PC-9 (cell line): ENCODE results near the gene ACMSD. TPM values are rescaled to one million over a fixed set of nuclear protein-coding genes. Genes with fewer than 3 reads are reported as not detected.
A peak's percentile ranks its signal among the peaks of the same experiment; 100 is the strongest.

ENCODE experiments used
- BruUV-seq: library from RNA; stranded (reverse); fragments of 400-500 nt; replicated peaks from 2 replicates; lab custom pipeline; 2021; lab: Mats Ljungman, UMichigan
- CTCF ChIA-PET: fragments of 300-600 bp; sonication (Branson Sonifier 250); formaldehyde crosslinking; loops from one replicate; lab custom pipeline; 2022; ENCODE audit warnings: antibody characterized with exemption; lab: Charles Lee
- POLR2A ChIA-PET: fragments of 300-600 bp; sonication (Branson Sonifier 250); formaldehyde crosslinking; loops from one replicate; lab custom pipeline; 2022; ENCODE audit warnings: antibody characterized with exemption; ENCODE audit not compliant: unreplicated experiment; lab: Charles Lee
- DNase-seq, 2 experiments: peaks; one replicate each; pipeline versions ENCODE4 v3.0.0 to v3.0.0-alpha.2; 2015 to 2022; ENCODE audit warnings: mixed read lengths in 1 of 2
- H2AFZ ChIP-seq: fragments of 200-600 bp; sonication (generic); 2 replicates; pipeline ENCODE4 v1.8.1; 2017; ENCODE audit warnings: antibody characterized with exemption
- H3F3A ChIP-seq: fragments of 200-600 bp; sonication (generic); 2 replicates; pipeline ENCODE4 v1.8.1; 2017; ENCODE audit warnings: antibody characterized with exemption, mild to moderate bottlenecking, low read depth; ENCODE audit not compliant: insufficient read depth
- H3K27ac ChIP-seq: fragments of 200-600 bp; sonication (generic); 2 replicates; pipeline ENCODE4 v1.6.1; 2016; ENCODE audit warnings: mixed run types
- H3K27me3 ChIP-seq: fragments of 200-600 bp; sonication (generic); 2 replicates; pipeline ENCODE4 v1.6.1; 2016; ENCODE audit warnings: low read depth, mixed run types; ENCODE audit not compliant: insufficient read depth
- H3K36me3 ChIP-seq: fragments of 200-600 bp; sonication (generic); 2 replicates; pipeline ENCODE4 v1.6.1; 2016; ENCODE audit warnings: low read depth, mixed run types
- H3K4me1 ChIP-seq: fragments of 200-600 bp; sonication (generic); replicated peaks from 2 replicates; pipeline ENCODE4 v1.6.1; 2016; ENCODE audit warnings: mixed run types; ENCODE audit not compliant: insufficient read depth
- H3K4me2 ChIP-seq: fragments of 200-600 bp; sonication (generic); 2 replicates; pipeline ENCODE4 v1.6.1; 2017; ENCODE audit warnings: mixed run types
- H3K4me3 ChIP-seq: fragments of 200-600 bp; sonication (generic); 2 replicates; pipeline ENCODE4 v1.6.1; 2016; ENCODE audit warnings: mixed run types
- H3K79me2 ChIP-seq: fragments of 200-600 bp; sonication (generic); 2 replicates; pipeline ENCODE4 v1.6.1; 2017; ENCODE audit warnings: low read depth, mixed run types
- H3K9me2 ChIP-seq: fragments of 200-600 bp; sonication (generic); 2 replicates; pipeline ENCODE4 v1.8.1; 2017; ENCODE audit warnings: mild to moderate bottlenecking; ENCODE audit not compliant: insufficient read depth
- H3K9me3 ChIP-seq: fragments of 200-600 bp; sonication (generic); 2 replicates; pipeline ENCODE4 v1.8.1; 2016; ENCODE audit warnings: low read depth; ENCODE audit not compliant: insufficient read depth
- H4K20me1 ChIP-seq: fragments of 200-600 bp; sonication (generic); 2 replicates; pipeline ENCODE4 v1.8.1; 2017; ENCODE audit not compliant: insufficient read depth
- EZH2 ChIP-seq: fragments of 200-600 bp; sonication (generic); IDR thresholded peaks from 2 replicates; pipeline ENCODE4 v1.8.0; 2017; ENCODE audit warnings: antibody characterized with exemption, low read depth
- intact Hi-C: fragments of 100-400 bp; cut with micrococcal nuclease; formaldehyde crosslinking; loops from one replicate; pipeline ENCODE4 v1.10.0; 2022; ENCODE audit not compliant: unreplicated experiment
- total RNA-seq: library from RNA; stranded (reverse); gene quantifications from 2 replicates; pipeline ENCODE4 v1.2.3, GENCODE V29; 2021
- TF ChIP-seq, protein P1 (sequence below): fragments of 200-600 bp; sonication (generic); conservative IDR thresholded peaks from 2 replicates; pipeline ENCODE4 v1.6.1; 2017; ENCODE audit warnings: mixed run types, antibody characterized with exemption, mild to moderate bottlenecking, moderate library complexity

Gene ACMSD
- total RNA-seq, 1 experiment from 2014 or later: not detected

DNA sequence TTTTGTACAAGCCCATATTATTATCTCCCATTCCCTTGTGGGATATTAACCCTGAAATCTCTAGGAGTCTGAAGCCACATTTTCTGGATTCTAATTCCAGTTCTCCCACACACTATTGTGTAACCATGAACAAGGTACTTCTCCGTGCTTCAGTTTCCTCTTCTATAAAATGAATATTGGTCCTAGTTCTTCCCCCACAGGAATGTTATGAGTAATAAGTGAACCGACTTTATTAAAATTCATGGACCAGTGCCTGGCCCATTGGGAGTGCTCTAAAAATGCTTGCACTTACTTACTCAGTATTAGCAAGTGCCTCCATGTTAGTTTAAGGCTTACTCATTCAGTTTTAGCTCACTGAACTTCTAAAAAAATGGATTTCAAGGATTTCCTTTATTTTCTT, 1.4 kb upstream of the ACMSD start:
- Histone ChIP-seq H3K36me3 (no peaks in the 10 kb centered on the region), H3K79me2 (no peaks in the 10 kb centered on the region), H3F3A (no peaks in the 10 kb centered on the region), H3K4me2 (no peak overlapping the region), H3K4me3 (no peak overlapping the region), H3K27ac (no peak overlapping the region), H3K4me1 (0 out of 2 replicates have a peak, but pooled peaks cover 5% of the 10 kb centered on the region), H2AFZ (peak overlapping the region; percentile 48; the same call in 1 of the 2 replicates), H4K20me1 (no peaks in the 10 kb centered on the region), H3K27me3 (no peaks in the 10 kb centered on the region), H3K9me2 (no peaks in the 10 kb centered on the region), H3K9me3 (peaks cover 10% of the 10 kb centered on the region; the same call in 1 of the 2 replicates)
- no TSS peak for BruUV-seq
- POLR2A ChIA-PET: no interaction called here
- CTCF ChIA-PET: no interaction called here
- intact Hi-C loops: no loop called here
- DNase-seq: peak in 1 of 2 experiments; percentile 42
- no peak for TF ChIP-seq EZH2
- TF ChIP-seq, protein P1, sequence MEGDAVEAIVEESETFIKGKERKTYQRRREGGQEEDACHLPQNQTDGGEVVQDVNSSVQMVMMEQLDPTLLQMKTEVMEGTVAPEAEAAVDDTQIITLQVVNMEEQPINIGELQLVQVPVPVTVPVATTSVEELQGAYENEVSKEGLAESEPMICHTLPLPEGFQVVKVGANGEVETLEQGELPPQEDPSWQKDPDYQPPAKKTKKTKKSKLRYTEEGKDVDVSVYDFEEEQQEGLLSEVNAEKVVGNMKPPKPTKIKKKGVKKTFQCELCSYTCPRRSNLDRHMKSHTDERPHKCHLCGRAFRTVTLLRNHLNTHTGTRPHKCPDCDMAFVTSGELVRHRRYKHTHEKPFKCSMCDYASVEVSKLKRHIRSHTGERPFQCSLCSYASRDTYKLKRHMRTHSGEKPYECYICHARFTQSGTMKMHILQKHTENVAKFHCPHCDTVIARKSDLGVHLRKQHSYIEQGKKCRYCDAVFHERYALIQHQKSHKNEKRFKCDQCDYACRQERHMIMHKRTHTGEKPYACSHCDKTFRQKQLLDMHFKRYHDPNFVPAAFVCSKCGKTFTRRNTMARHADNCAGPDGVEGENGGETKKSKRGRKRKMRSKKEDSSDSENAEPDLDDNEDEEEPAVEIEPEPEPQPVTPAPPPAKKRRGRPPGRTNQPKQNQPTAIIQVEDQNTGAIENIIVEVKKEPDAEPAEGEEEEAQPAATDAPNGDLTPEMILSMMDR: no peak

DNA sequence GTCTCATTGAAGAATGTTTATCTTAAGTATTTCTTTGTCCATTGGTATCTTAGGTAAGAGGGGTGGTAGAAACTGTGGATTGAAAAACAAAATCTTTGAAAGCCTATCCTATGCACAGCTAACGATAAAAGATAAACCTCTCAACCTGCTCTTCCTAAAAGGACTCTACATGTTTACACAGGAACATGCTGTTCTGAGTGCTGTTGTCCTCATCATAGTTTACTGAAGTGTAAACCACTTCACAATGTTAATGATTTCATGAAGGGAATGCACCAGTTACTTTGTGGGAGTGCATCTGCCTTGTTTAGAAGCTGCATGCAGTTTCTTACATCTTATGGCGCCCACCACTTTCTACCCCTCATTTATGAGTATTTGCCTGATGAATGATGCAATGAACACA, 1.2 kb downstream of the ACMSD start:
- no peaks in the 10 kb centered on the region for H3K79me2 ChIP-seq
- no peak overlapping the region for H3K4me3 ChIP-seq
- no peaks in the 10 kb centered on the region for H3F3A ChIP-seq
- peaks cover 19% of the 10 kb centered on the region for H3K4me1 ChIP-seq
- no peak overlapping the region for H3K27ac ChIP-seq
- TF ChIP-seq EZH2: no peak
- TF ChIP-seq, protein P1: no peak
- H3K9me3 ChIP-seq: peaks cover 10% of the 10 kb centered on the region; the same call in 1 of the 2 replicates
- no peaks in the 10 kb centered on the region for H4K20me1 ChIP-seq
- POLR2A ChIA-PET: no interaction called here
- DNase-seq: no peak
- no TSS peak for BruUV-seq
- H3K36me3 ChIP-seq: no peaks in the 10 kb centered on the region
- H3K4me2 ChIP-seq: no peak overlapping the region
- intact Hi-C loops: no loop called here
- no peaks in the 10 kb centered on the region for H3K27me3 ChIP-seq
- CTCF ChIA-PET: no interaction called here
- no peaks in the 10 kb centered on the region for H3K9me2 ChIP-seq
- no peak overlapping the region for H2AFZ ChIP-seq

DNA sequence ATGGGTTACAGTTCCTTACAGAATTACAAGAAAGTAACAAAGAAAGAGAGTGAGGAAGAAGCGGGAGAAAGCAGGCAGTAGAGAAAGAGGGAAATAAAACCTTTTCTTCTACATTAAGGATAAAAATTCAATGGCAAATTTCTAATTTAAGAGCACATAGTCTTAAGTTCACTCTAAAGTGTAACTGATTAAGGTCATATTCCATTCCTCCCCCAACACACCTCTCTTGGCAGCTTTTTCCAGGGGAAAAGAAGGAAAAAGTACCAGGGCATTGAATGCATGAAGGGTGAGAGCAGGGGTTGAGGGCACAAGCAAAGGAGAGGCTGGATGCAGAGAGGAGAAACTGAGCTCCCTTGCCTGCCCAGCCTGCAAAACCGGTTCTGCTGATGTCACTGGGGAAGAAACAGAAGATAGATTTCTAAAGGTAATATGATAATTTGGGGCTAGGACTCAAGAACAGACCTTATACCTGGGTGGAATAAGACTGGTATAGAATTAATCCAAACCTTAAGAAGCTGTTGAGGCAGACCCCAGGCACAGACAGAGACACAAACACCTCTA, 4.6 kb downstream of the ACMSD start:
- Histone ChIP-seq H3K79me2 (no peaks in the 10 kb centered on the region), H2AFZ (no peak overlapping the region), H3K4me2 (peak overlapping the region; percentile 30), H3K9me2 (no peaks in the 10 kb centered on the region), H3F3A (no peaks in the 10 kb centered on the region), H3K4me3 (no peak overlapping the region), H3K27me3 (no peaks in the 10 kb centered on the region), H3K27ac (no peak overlapping the region), H3K36me3 (no peaks in the 10 kb centered on the region), H3K9me3 (no peaks in the 10 kb centered on the region), H3K4me1 (peaks cover 14% of the 10 kb centered on the region), H4K20me1 (no peaks in the 10 kb centered on the region)
- CTCF ChIA-PET: no interaction called here
- TF ChIP-seq EZH2: no peak
- TF ChIP-seq, protein P1: no peak
- DNase-seq: peak in 1 of 2 experiments; percentile 33
- intact Hi-C loops: no loop called here
- POLR2A ChIA-PET: no interaction called here
- BruUV-seq: no TSS peak
